ENCODE results near the gene UBE2Z. TPM values are rescaled to one million over a fixed set of nuclear protein-coding genes. Genes with fewer than 3 reads are reported as not detected.

UBE2Z gene
- total RNA-seq, 3 donors from 2014 or later, result 45.9 to 70.1 (median 64.2) TPM

GRCh38 chr17:48961516-48962233 lies 53.5 kb downstream of the UBE2Z start:
- TF ChIP-seq POLR2AphosphoS5 (IDR thresholded peaks at IDR 0.05) (no peak), POLR2A (IDR thresholded peaks at IDR 0.05) (no peak)
- TF ChIP-seq, protein P1, sequence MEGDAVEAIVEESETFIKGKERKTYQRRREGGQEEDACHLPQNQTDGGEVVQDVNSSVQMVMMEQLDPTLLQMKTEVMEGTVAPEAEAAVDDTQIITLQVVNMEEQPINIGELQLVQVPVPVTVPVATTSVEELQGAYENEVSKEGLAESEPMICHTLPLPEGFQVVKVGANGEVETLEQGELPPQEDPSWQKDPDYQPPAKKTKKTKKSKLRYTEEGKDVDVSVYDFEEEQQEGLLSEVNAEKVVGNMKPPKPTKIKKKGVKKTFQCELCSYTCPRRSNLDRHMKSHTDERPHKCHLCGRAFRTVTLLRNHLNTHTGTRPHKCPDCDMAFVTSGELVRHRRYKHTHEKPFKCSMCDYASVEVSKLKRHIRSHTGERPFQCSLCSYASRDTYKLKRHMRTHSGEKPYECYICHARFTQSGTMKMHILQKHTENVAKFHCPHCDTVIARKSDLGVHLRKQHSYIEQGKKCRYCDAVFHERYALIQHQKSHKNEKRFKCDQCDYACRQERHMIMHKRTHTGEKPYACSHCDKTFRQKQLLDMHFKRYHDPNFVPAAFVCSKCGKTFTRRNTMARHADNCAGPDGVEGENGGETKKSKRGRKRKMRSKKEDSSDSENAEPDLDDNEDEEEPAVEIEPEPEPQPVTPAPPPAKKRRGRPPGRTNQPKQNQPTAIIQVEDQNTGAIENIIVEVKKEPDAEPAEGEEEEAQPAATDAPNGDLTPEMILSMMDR (IDR thresholded peaks at IDR 0.05), result no peak
- H3K9me3 ChIP-seq, result no peaks in the 10 kb centered on the region
- H3K4me3 ChIP-seq, result no peak overlapping the region
- peaks cover 0 to 45% of the 10 kb centered on the region in 2 donors for H3K27me3 ChIP-seq
- H3K36me3 ChIP-seq, result no peaks in the 10 kb centered on the region
- intact Hi-C loops (cut with DNase I; ENCODE audit: low total_unique reads), result no loop called here
- no peaks in the 10 kb centered on the region for H3K4me1 ChIP-seq
- H3K27ac ChIP-seq, result no peak overlapping the region
- no peak for DNase-seq (ENCODE audit: low spot score in 2 of 2)

DNA sequence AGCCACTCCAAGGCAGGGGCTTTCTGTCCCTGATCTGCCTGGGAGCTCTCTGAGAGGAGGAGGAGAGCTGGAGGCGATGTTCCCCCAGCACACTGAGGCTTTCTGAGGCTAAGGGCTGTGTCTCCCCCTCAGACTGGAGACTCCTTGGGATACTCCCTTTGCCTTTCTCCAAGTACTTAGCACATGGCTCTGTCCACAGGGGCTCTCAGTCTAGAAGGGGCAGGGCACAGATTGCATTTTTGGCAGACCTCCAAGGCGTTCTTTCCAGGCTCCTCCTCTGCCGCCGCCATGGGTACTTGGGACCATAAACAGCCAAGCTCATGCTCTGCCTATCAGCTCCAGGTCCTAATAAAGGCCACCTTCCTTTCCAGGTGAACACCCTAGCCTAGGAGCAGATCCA lies 62.0 kb downstream of the UBE2Z start:
- intact Hi-C loops (cut with DNase I; ENCODE audit: low total_unique reads), result no loop called here
- TF ChIP-seq, protein P1 (IDR thresholded peaks at IDR 0.05), result no peak
- no peak for TF ChIP-seq POLR2A (IDR thresholded peaks at IDR 0.05)
- TF ChIP-seq POLR2AphosphoS5 (IDR thresholded peaks at IDR 0.05), result no peak
- peaks cover 0 to 41% of the 10 kb centered on the region in 2 donors for H3K27me3 ChIP-seq
- H3K9me3 ChIP-seq, result no peaks in the 10 kb centered on the region
- H3K4me1 ChIP-seq, result no peaks in the 10 kb centered on the region
- H3K27ac ChIP-seq, result no peak overlapping the region
- H3K36me3 ChIP-seq, result no peaks in the 10 kb centered on the region
- H3K4me3 ChIP-seq, result no peak overlapping the region
- no peak for DNase-seq (ENCODE audit: low spot score in 2 of 2)

DNA sequence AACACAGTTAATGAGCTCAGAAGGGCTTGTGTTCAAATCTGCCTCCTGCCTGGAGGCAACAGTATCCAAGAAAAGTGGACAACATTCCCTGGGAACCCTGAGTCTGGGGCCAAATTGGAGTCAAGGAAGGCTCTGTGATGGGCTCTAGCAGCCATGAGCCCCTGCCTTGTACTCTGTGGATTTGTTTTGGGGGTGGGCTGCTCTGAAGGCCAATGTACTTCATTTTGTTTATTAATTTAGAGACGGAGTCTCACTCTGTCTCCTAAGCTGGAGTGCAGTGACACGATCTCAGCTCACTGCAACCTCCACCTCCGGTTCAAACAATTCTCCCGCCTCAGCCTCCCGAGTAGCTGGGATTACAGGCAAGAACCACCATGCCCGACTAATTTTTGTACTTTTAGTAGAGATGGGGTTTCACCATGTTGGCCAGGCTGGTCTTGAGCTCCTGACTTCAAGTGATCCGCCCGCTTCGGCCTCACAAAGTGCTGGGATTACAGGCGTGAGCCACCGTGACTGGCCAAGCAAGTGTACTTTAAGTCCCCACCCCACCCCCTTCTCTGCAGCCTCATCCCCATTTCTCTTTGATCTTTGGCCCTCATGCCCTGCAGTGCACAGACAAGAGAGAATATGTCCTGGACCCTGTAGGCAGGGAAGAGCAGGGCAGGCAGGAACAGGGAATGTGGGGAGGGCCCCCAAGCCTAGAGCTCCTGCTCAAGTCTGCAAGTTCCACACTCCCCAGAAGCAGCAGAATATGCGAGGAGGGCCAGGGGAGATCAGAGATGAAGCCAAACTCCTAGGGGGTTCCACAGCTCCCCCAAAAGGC lies 62.9 kb downstream of the UBE2Z start:
- H3K4me3 ChIP-seq, result no peak overlapping the region
- intact Hi-C loops (cut with DNase I; ENCODE audit: low total_unique reads), result no loop called here
- no peaks in the 10 kb centered on the region for H3K9me3 ChIP-seq
- no peak overlapping the region for H3K27ac ChIP-seq
- DNase-seq (ENCODE audit: low spot score in 2 of 2), result no peak
- no peak for TF ChIP-seq POLR2AphosphoS5 (IDR thresholded peaks at IDR 0.05)
- TF ChIP-seq, protein P1 (IDR thresholded peaks at IDR 0.05), result no peak
- TF ChIP-seq POLR2A (IDR thresholded peaks at IDR 0.05), result no peak
- H3K27me3 ChIP-seq, result peaks cover 0 to 44% of the 10 kb centered on the region in 2 donors
- H3K4me1 ChIP-seq, result no peaks in the 10 kb centered on the region
- no peaks in the 10 kb centered on the region for H3K36me3 ChIP-seq

DNA sequence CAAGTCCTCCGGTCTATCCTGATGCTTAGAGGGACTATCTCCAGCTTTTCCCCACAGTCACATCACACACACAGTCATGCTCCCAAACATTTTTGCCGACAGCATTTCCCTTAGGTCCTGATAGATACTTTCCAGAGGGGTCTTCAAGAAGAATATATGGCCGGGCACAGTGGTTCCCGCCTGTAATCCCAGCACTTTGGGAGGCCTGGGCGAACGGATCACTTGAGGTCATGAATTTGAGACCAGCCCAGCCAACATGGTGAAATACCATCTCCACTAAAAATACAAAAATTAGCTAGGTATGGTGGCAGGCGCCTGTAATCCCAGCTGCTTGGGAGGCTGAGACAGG lies 64.5 kb downstream of the UBE2Z start:
- no peaks in the 10 kb centered on the region for H3K36me3 ChIP-seq
- H3K27ac ChIP-seq, result no peak overlapping the region
- no peaks in the 10 kb centered on the region for H3K9me3 ChIP-seq
- no peaks in the 10 kb centered on the region for H3K4me1 ChIP-seq
- TF ChIP-seq, protein P1 (IDR thresholded peaks at IDR 0.05), result no peak
- no peak for TF ChIP-seq POLR2A (IDR thresholded peaks at IDR 0.05)
- TF ChIP-seq POLR2AphosphoS5 (IDR thresholded peaks at IDR 0.05), result no peak
- intact Hi-C loops (cut with DNase I; ENCODE audit: low total_unique reads), result no loop called here
- no peak for DNase-seq (ENCODE audit: low spot score in 2 of 2)
- peaks cover 0 to 43% of the 10 kb centered on the region in 2 donors for H3K27me3 ChIP-seq
- H3K4me3 ChIP-seq, result no peak overlapping the region

GRCh38 chr17:48973806-48974205 lies 65.6 kb downstream of the UBE2Z start:
- TF ChIP-seq, protein P1 (IDR thresholded peaks at IDR 0.05), result no peak
- TF ChIP-seq POLR2AphosphoS5 (IDR thresholded peaks at IDR 0.05) (no peak), POLR2A (IDR thresholded peaks at IDR 0.05) (no peak)
- intact Hi-C loops (cut with DNase I; ENCODE audit: low total_unique reads), result no loop called here
- Histone ChIP-seq H3K9me3 (no peaks in the 10 kb centered on the region), H3K27ac (no peak overlapping the region), H3K36me3 (no peaks in the 10 kb centered on the region), H3K4me1 (no peaks in the 10 kb centered on the region), H3K4me3 (no peak overlapping the region), H3K27me3 (peaks cover 0 to 40% of the 10 kb centered on the region in 2 donors)
- no peak for DNase-seq (ENCODE audit: low spot score in 2 of 2)
